ENCODE results near the gene TBRG1.

GRCh38 chr11:124661553-124661952, 38.9 kb downstream of the TBRG1 start:
- TF ChIP-seq EP300 (IDR thresholded peaks at IDR 0.05; ENCODE audit: borderline replicate concordance) (no peak), YY1 (IDR thresholded peaks at IDR 0.05; ENCODE audit: low read depth) (no peak), FOXM1 (IDR thresholded peaks at IDR 0.05; ENCODE audit: borderline replicate concordance, low read depth) (no peak), CEBPB (IDR thresholded peaks at IDR 0.05) (no peak), TAF1 (IDR thresholded peaks at IDR 0.05; ENCODE audit: low read depth) (no peak), ZBTB7A (IDR thresholded peaks at IDR 0.05; ENCODE audit: low read depth) (no peak), RAD21 (IDR thresholded peaks at IDR 0.05; ENCODE audit: low read depth) (no peak), REST (IDR thresholded peaks at IDR 0.05; ENCODE audit: low read depth) (no peak), MAX (IDR thresholded peaks at IDR 0.05) (no peak), CREB1 (IDR thresholded peaks at IDR 0.05; ENCODE audit: low read depth) (no peak), EGR1 (IDR thresholded peaks at IDR 0.05) (no peak)
